ENCODE data around the gene FBXL16.
A peak's percentile ranks its signal among the peaks of the same experiment; 100 is the strongest.

The FBXL16 gene

DNA sequence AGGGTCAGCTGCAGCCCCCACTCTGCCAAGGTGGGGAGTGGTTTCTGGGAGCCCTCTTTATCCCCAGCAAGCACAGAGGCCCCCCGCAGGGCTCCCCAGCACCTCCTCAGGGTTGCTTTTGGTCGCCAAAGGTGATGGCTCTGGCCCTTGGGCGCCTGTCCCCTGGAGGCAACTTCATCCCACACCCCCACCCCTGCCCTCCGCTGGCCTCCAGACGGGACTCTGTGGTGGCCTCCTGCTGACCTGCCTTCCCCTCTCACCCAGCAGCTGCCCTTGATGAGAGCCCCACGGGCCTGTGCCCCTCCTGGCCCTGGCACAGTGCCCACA lies 45.5 kb downstream of the FBXL16 start:
- no peak for DNase-seq

GRCh38 chr16:659618-660017 lies 46.0 kb downstream of the FBXL16 start:
- no peak for DNase-seq

DNA sequence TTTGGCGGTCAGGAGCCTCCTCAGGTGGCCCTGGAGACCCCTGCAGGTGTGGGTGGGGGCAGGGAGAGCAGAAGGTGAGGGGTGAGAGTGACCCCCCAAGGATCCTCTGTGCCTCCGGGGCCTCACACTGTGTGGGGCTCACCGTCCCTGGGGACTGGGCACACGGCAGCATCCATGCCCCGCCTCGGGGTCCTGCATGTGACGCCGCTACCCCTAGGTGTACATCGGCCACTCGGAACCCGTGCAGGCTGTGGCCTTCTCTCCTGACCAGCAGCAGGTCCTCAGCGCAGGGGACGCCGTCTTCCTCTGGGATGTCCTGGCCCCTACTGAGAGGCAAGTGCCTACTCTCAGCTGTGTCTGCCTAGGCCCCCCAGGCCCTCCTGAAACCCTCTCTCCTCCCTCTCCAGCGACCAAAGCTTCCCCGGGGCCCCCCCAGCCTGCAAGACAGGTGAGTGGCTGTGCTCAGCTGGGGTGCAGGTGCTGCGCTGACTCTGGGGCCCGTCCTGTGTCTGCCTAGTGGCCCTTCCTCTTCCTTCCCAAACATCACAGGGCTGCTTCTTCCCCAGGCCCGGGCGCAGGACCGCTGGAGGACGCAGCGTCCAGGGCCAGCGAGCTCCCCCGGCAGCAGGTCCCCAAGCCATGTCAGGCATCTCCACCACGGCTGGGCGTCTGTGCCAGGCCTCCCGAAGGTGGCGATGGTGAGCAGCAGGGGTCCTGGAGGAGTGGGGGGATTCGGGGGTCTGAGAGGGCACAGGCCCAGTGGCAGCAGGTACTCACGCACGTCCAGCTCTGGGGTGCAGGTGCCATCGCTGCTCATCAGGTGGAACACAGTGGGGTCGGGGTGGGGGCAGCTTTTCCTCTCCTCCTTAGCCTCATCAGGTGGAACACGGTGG lies 46.7 kb downstream of the FBXL16 start:
- DNase-seq, result no peak

DNA sequence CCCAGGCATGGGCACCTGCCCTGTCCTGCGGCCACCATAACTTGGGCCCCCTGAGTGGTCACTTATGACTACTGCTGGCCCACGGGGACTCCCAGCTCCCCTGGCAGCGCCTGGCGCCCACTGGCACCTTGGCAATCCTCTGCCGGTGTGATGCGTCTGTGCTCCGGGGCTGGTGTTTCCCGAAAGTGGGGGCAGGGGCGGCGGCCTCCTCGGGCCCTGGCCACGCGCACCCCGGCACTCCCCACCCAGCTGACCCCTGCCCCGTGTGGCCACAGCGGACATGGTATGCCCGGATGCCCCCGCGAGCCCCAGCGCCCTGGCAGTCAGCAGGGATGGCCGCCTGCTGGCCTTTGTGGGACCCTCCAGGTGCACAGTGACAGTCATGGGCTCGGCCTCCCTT lies 48.1 kb downstream of the FBXL16 start:
- DNase-seq, result no peak

- no peak for DNase-seq
Measured at GRCh38 chr16:654034-654433, 51.6 kb downstream of the FBXL16 start.

DNA sequence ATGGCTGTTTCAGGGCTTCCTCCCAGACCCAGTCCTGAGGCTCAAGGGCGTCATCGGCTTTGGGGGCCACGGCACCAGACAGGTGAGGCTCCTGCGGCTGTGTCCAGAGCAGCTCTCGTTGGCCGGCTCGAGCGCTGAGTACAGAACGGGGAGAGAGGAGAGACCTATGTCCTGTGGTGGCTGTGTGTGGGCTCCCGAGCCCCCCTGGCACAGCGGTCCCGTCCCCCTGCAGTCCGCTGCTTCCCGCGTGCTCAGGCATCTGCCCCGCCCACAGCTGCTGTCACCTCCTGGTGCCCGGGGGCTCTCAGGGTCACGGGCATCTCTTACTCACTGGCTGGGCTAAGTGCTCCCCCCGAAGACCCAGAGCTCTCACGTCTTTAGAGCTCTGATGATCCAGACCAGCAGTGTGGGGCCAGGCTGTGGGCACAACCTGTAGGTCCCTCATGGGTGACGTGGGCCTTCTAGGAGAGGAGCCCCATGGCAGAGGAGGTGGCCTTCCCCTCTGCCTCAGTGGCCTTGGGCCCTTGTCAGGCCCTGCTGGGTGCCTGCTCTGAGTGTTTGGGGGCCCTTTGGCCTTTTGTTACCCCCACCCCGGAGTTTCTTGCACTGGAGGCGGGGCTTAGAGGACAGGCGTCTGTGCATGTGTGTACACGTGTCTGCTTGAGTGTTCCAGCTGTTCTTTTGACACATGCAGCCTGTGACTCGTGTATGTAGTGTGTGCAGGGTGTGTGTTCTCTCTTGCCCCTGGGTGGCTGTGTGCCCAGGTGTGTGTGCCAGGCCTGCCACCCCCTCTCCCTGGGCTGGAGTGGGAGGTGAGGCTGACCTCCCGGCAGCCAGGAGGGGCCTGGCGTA lies 52.9 kb downstream of the FBXL16 start:
- DNase-seq, result no peak

GRCh38 chr16:651844-652243 lies 53.8 kb downstream of the FBXL16 start:
- no peak for DNase-seq

DNA sequence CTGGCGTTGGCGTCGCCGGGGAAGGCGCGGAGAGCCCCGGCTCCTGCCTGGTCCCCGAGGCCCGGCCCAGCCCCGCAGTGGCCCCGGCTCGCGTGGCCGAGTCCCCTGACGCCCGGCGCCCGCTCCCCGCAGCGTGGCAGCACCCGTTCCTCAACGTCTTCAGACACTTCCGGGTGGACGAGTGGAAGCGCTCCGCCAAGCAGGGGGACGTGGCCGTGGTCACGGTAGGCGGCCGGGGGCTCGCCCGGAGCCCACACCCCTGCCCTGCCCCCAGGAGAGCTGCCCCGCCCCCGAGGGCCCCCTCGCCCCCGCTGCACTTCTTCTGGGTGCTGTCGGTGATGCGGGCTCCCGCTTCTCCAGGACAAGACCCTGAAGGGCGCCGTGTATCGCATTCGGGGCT lies 56.0 kb downstream of the FBXL16 start:
- DNase-seq, result no peak

DNA sequence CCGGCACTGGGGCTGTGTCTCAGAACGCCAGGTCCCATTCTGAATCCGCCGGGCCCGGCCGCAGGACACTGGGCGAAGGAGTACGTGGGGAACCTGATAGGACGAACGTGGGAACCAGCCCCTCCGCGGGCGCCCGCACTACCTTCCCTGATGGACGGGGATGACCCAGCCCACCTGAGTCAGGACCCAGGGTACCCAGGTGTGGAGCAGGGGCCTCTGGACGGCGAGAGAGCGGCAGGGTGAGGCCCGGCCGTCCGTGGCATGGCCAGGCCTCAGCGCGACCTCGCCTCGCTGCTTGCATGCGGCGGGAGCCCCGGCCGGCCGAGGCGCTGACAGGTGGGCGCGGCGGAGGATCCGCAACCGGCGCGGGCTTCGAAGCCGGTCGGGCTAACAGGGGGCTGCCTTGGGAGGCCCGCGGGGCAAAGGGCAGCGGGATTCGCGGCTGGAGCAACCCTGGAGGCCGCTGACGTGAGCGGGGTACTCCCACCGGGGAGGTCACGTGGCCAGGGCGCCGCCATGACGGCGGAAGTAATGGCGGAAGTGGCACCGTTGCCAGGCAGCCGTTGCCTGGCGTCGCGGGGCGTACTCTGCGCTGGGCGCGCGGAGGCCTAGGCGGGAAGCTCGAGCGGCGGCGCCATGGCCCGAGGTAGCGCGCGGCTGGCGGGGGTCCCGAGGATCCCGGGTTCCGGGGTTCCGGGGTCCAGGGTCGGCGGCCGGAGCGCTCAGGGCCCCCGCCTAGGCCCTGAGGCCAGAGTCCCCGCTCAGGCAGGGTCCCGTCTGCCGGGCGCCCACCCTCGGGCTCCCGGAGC lies 56.6 kb downstream of the FBXL16 start, which contains the start of gene WDR90:
Gene WDR90, plus strand, starts transcription at position 585 of the 809 bp plus-strand sequence. Its CDS starts 52 bp downstream, at position 637.
- DNase-seq, result peak; percentile 95

DNA sequence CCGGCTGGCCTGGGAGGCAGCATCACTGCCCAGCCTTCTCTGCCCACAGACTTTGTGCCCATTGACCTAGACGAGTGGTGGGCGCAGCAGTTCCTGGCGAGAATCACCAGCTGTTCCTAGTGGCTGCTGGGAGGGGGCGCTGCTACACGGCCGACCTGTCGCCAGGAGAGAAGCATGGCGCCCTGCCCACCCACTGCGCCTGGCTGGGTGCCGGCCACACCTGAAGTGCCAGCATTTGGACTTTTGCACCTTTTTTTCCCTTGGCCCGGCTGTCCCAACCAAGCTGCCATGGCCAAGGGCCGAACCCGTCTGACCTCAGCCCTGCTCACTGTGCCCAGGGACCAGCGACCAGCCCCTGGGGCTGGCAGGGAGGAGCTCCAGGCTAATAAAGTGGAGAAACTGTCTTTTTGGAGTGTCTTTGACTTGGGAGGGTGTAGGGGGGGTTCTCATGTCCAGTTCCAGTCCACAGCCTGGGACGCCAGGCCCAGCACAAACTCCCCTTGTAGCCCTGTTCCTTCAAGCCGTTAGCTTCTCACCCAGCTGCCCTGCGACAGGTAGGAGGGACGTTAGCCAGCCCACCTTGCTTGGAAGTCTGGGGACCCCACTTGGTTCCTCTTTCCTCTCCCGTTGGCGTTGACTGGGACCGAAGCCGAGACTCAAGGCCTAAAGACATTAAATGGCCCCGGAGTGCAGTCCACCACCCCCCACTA lies 57.4 kb downstream of the FBXL16 start:
- no peak for DNase-seq

GRCh38 chr16:647173-647902 lies 58.3 kb downstream of the FBXL16 start:
- no peak for DNase-seq

- no peak for DNase-seq
Measured at GRCh38 chr16:646679-647172, 58.9 kb downstream of the FBXL16 start.

DNA sequence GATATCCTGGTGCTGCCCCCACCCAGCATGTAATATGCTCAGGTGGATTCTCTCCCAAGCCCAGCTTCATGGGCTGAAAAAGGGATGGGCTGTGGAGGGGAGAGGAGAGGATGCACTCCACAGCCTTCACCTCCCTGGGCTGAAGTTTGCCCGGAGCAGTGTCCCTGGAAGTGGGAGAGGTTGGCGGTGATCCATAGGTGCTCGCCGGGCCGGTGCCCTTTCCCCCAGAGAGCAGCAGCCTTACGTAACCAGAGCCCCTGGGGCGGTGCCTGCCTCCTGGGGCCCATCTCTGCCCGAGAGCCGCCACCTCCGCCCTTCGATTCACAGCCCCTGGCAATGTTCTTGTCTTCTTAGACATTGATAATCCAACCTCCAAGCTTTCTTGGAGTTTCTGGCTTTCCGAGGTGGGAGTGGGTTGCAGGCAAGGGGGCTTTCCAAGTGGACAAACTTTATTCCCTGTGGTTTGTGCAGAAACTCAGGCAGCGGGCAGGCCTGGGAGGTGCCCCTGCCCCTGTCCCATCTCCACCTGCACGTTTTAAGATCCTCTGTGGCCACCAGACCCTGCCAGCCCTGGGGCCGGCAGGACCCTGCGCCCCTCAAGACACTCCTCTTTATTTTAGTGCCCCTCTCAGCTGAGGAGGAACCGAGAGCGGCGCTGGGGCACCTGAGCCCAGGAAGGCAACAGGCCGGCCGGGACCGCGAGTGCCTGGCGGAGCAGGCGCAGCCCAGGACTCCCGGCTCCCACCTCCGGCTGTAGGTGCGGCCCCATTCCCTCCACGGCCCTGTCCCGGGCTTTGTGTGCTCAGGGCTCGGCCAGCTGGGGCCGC lies 59.5 kb downstream of the FBXL16 start:
- no peak for DNase-seq

- no peak for DNase-seq
Measured at GRCh38 chr16:644556-644955, 61.0 kb downstream of the FBXL16 start.

GRCh38 chr16:643050-643368 lies 62.6 kb downstream of the FBXL16 start:
- no peak for DNase-seq
